Fibroblast of skin of left biceps (primary cell): ENCODE data around the gene SREBF1.

Source experiments
- DNase-seq, 2 experiments: peaks; one replicate each; pipeline ENCODE4 v3.0.0-alpha.2; 2013; ENCODE audit warnings: low read depth in 2 of 2

The SREBF1 gene

GRCh38 chr17:17781591-17782496 is 54.9 kb downstream of the SREBF1 start:
- no peak for DNase-seq

- DNase-seq, result peak in 1 of 2 experiments; percentile 33
These were observed 55.7 kb downstream of the SREBF1 start for GRCh38 chr17:17780922-17781590.

DNA sequence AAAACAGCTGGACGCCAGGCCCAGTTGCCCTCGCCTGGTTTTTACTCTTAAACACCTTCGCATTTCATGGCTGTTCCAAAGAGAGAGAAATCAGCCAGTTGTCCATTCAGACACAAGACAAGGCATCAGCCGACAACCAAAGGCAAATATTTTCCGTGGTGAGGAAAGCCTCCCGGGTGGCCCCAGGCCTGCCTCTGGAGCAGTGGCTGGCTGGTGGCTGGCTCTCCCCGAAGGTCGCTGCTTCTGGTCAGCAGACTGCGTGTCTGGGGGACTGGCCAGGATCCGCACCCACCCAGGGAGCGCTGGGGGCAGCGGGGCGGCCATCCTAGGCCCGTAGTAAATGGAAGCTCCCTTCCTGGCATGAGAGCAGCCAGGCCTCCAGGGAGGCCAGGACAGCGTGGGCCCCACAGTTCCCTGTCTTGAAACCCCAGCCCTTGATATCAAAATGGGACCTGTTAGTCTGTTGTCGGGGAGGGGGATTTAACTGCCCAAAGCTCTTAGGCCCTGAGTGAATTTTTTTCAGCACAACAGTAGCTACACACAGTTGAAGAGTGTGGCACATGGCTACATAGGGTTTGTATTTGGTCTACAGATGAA is 57.7 kb downstream of the SREBF1 start:
- DNase-seq, result no peak

- peak; percentile 67 to 69 for DNase-seq
These were observed 58.3 kb downstream of the SREBF1 start for GRCh38 chr17:17778308-17779014.

DNA sequence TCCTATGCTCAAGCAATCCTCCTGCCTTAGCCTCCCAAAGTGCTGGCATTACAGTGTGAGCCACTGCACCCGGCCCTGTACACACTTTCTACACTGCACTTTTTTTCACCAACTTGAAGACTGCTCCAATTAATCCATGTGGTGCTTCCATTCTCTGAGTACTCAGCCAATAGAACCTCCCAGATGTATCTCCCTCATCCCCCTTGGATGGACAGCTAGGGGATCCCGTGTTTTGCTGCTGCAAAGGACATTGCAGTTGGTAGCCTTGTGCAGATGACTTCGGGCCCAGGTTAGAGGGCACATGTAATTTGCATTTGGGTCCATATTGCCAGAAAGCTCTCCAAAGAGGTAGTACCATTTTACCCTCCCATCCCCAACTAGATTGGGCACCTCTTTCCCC is 59.9 kb downstream of the SREBF1 start:
- DNase-seq, result no peak

GRCh38 chr17:17774009-17774881 is 62.5 kb downstream of the SREBF1 start:
- no peak for DNase-seq

DNA sequence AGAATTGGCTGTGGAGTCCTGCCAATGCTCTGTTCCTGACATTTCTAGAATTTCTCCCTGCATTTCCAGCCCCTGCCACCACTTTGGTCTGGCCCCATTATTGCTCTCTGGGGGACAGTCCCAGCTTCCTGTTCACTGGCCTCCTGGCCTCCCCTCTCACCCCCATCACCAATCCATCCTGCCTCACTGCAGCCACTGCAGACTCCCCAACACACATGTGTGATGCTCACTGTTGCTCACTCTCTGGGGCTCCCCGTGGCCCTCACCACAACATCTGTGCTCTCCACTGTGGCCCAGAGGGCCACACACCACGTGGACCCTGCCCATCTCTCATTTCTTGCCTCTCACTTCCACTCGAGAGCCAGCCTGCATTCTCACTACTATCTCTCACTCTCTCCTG is 64.6 kb downstream of the SREBF1 start:
- DNase-seq, result no peak

DNA sequence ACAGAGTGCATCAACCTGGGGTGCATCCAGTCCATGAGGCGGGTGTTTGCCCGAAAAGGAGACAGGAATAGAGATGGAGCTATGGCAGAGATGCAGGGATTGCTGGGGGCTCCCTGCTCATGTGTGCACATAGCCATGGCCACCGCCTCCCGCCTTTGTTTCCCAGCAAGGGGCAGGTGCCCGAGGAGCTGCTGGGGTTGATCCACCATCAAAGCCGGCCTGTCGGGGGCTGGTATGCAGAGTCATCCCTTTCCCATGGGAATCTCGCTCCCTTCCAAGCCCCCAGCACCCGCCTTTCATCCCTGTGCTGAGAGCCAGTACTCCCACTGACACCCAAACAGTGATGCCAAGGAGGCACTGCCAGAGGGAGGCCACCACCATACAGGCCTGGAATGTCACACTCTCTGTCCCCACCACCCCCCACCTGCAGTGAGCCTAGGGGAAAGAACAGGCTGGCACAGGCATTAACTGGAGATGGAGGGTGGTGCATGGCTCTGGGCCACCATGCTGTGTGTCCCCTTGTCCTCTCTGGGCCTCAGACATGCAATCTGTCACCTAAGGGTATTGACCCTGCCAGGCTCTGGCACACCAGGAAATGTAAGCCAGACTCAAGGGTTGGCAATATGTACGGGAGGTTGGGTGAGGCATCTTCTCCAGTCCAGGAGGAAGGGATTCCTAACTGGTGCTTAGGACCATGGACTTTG is 65.1 kb downstream of the SREBF1 start:
- no peak for DNase-seq

DNA sequence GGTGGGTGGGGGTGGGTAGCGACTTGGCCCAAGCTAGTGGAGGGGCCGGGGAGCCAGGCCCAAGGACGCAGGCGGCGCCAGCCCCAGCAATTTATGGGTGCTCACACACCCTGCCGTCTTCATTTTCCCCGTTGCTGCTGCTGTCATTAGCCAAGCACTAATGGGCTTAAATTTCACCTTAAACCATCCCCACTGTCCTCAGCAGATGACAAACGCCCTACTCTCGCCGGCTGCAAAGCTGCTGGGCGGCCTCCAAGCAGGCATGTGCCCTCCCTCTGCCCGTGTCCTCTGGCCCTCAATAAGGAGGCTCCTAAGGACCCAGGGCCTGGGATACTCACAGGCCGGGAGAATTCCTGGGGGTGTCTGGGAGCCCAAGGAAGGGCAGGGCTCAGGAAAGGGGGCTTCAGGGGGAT is 66.1 kb downstream of the SREBF1 start:
- no peak for DNase-seq

- DNase-seq, result no peak
These were observed 66.7 kb downstream of the SREBF1 start for GRCh38 chr17:17769869-17770631.

DNA sequence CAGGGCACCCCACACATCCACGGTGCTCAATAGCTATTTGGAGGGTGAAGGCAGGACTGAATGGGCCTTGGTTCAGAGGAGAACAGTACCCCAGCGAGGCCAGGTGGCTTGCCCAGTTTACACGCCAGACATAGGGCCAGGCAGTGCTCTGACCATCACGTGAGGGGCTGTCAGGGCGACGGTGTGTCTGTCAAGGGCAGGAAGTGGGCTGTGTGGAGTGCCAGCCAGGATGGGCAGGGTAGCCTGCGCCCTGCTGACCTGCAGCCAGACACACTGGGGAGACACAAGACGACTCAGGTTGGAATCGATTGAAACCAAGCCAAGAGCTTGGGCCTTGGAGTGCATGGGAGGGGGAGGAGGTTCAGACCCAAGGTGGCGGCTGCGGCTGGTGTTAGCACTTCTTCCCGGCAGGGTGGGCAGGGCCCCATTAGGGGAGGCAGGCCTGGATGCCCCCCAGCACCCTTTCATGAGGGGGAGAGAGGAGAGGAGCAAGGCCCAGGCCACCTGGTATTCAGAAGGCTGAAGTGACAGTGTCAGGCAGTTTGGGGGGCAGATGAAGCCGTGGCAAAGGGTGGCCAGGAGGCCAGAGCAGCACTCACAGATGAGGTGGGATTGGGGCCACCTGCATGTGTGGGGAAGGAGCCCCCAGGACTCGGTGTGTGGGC is 68.2 kb downstream of the SREBF1 start:
- DNase-seq, result no peak

DNA sequence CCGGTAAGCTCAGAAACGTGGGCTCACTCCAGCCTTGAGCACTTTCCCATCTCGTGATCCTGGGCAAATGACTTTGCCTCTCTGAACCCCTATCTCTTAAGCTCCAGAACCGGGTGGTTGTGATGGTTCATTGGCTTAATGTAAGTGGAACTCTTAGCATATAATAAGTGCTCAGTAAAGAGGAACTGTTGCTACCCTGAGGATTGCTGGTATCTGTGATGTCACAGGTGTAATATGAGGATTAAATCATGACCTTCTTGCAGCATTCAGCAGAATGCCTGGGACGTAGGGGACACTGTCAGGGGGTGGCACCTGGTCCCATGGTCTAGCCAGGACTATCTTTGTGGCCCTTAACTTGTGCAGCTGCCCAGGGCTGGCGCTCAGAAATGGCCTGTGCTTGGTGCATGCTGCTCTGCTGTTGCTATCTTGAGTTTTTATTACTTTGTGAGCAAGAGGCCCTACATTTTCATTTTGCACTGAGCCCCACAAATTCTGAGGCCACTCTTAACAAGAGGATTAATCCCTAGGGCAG is 68.8 kb downstream of the SREBF1 start:
- no peak for DNase-seq

- DNase-seq, result no peak
These were observed 69.5 kb downstream of the SREBF1 start for GRCh38 chr17:17767154-17767869.

- no peak for DNase-seq
These were observed 70.1 kb downstream of the SREBF1 start for GRCh38 chr17:17766744-17767120.

- no peak for DNase-seq
These were observed 70.6 kb downstream of the SREBF1 start for GRCh38 chr17:17766077-17766743.

- DNase-seq, result no peak
These were observed 71.3 kb downstream of the SREBF1 start for GRCh38 chr17:17765359-17766076.

DNA sequence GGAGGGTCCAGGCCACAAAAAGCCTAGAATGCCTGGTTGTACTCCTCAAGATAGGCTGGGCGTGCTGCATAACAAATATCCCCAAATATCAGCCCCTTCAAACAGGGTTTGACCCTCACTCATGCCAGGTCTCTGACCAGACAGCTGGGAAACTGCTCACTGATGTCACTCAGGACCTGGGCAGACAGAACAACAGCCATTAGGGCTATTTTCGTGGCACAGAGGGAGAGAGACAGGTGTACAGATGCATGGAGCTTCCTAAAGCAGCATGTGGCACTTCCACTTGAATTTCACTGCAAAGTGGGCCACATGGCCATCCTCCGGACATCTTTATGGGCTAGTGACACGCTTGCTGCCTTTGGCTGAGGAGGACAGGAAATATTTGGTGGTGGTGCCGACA is 73.1 kb downstream of the SREBF1 start:
- no peak for DNase-seq
